ENCODE measurements around the gene COPG2.
A peak's percentile ranks its signal among the peaks of the same experiment; 100 is the strongest.

COPG2 gene

GRCh38 chr7:130486954-130487436 is 181.6 kb downstream of the COPG2 start:
- H3K4me3 Mint-ChIP-seq = peak overlapping the region; percentile 75
- peak overlapping the region; percentile 46 for H3K27ac Mint-ChIP-seq
- peaks cover 37% of the 10 kb centered on the region for H3K4me1 Mint-ChIP-seq
- H3K36me3 Mint-ChIP-seq = no peaks in the 10 kb centered on the region
- no peaks in the 10 kb centered on the region for H3K9me3 Mint-ChIP-seq
- DNase-seq (ENCODE audit: low spot score in 2 of 2) (peak in 1 of 2 donors; percentile 26), ATAC-seq (no peak)

- H3K27ac Mint-ChIP-seq = peak overlapping the region; percentile 46
- H3K4me3 Mint-ChIP-seq = peak overlapping the region; percentile 75
- H3K4me1 Mint-ChIP-seq = peaks cover 33% of the 10 kb centered on the region
- DNase-seq (ENCODE audit: low spot score in 2 of 2) (peak; percentile 31 to 64), ATAC-seq (peak; percentile 78)
- H3K36me3 Mint-ChIP-seq = no peaks in the 10 kb centered on the region
- no peaks in the 10 kb centered on the region for H3K9me3 Mint-ChIP-seq
These were observed 182.2 kb downstream of the COPG2 start for GRCh38 chr7:130486114-130486953.

- H3K9me3 Mint-ChIP-seq = no peaks in the 10 kb centered on the region
- DNase-seq (ENCODE audit: low spot score in 2 of 2) = peak in 1 of 2 donors; percentile 40
- no peak for ATAC-seq
- peak overlapping the region; percentile 75 for H3K4me3 Mint-ChIP-seq
- H3K4me1 Mint-ChIP-seq = peaks cover 28% of the 10 kb centered on the region
- peak overlapping the region; percentile 46 for H3K27ac Mint-ChIP-seq
- no peaks in the 10 kb centered on the region for H3K36me3 Mint-ChIP-seq
These were observed 182.8 kb downstream of the COPG2 start for GRCh38 chr7:130485734-130486113.

GRCh38 chr7:130483031-130483430 is 185.5 kb downstream of the COPG2 start:
- no peaks in the 10 kb centered on the region for H3K36me3 Mint-ChIP-seq
- no peak overlapping the region for H3K4me3 Mint-ChIP-seq
- H3K27ac Mint-ChIP-seq = no peak overlapping the region
- H3K9me3 Mint-ChIP-seq = no peaks in the 10 kb centered on the region
- ATAC-seq = no peak
- no peak for DNase-seq (ENCODE audit: low spot score in 2 of 2)
- H3K4me1 Mint-ChIP-seq = peaks cover 28% of the 10 kb centered on the region

GRCh38 chr7:130481898-130482297 is 186.7 kb downstream of the COPG2 start:
- peaks cover 24% of the 10 kb centered on the region for H3K4me1 Mint-ChIP-seq
- no peaks in the 10 kb centered on the region for H3K9me3 Mint-ChIP-seq
- H3K4me3 Mint-ChIP-seq = no peak overlapping the region
- ATAC-seq (no peak), DNase-seq (ENCODE audit: low spot score in 2 of 2) (no peak)
- no peaks in the 10 kb centered on the region for H3K36me3 Mint-ChIP-seq
- no peak overlapping the region for H3K27ac Mint-ChIP-seq

GRCh38 chr7:130479716-130480400 is 188.7 kb downstream of the COPG2 start:
- no peak for ATAC-seq
- H3K9me3 Mint-ChIP-seq = no peaks in the 10 kb centered on the region
- no peaks in the 10 kb centered on the region for H3K36me3 Mint-ChIP-seq
- H3K27ac Mint-ChIP-seq = no peak overlapping the region
- H3K4me1 Mint-ChIP-seq = peaks cover 4% of the 10 kb centered on the region
- no peak overlapping the region for H3K4me3 Mint-ChIP-seq
- no peak for DNase-seq (ENCODE audit: low spot score in 2 of 2)

GRCh38 chr7:130478991-130479390 is 189.6 kb downstream of the COPG2 start:
- H3K4me3 Mint-ChIP-seq = no peak overlapping the region
- ATAC-seq (no peak), DNase-seq (ENCODE audit: low spot score in 2 of 2) (no peak)
- H3K4me1 Mint-ChIP-seq = no peaks in the 10 kb centered on the region
- no peaks in the 10 kb centered on the region for H3K36me3 Mint-ChIP-seq
- H3K27ac Mint-ChIP-seq = no peak overlapping the region
- no peaks in the 10 kb centered on the region for H3K9me3 Mint-ChIP-seq

- H3K36me3 Mint-ChIP-seq = no peaks in the 10 kb centered on the region
- no peak overlapping the region for H3K4me3 Mint-ChIP-seq
These were observed 192.0 kb downstream of the COPG2 start for GRCh38 chr7:130476297-130477150.

GRCh38 chr7:130475776-130476175 is 192.8 kb downstream of the COPG2 start:
- Mint-ChIP-seq H3K4me3 (no peak overlapping the region), H3K4me1 (no peaks in the 10 kb centered on the region), H3K27ac (no peak overlapping the region), H3K9me3 (no peaks in the 10 kb centered on the region), H3K36me3 (no peaks in the 10 kb centered on the region)
- ATAC-seq = no peak
- no peak for DNase-seq (ENCODE audit: low spot score in 2 of 2)

More at GRCh38 chr7:130476297-130477150, 192.0 kb downstream of the COPG2 start:
- DNase-seq (ENCODE audit: low spot score in 2 of 2) (no peak), ATAC-seq (no peak)
- Mint-ChIP-seq H3K4me1 (no peaks in the 10 kb centered on the region), H3K27ac (no peak overlapping the region), H3K9me3 (no peaks in the 10 kb centered on the region)

- Mint-ChIP-seq H3K4me1 (no peaks in the 10 kb centered on the region), H3K4me3 (no peak overlapping the region), H3K36me3 (no peaks in the 10 kb centered on the region), H3K27ac (no peak overlapping the region), H3K9me3 (no peaks in the 10 kb centered on the region)
- ATAC-seq (no peak), DNase-seq (ENCODE audit: low spot score in 2 of 2) (no peak)
These were observed 194.7 kb downstream of the COPG2 start for GRCh38 chr7:130473876-130474275.

- no peaks in the 10 kb centered on the region for H3K4me1 Mint-ChIP-seq
- DNase-seq (ENCODE audit: low spot score in 2 of 2) = no peak
These were observed 195.3 kb downstream of the COPG2 start for GRCh38 chr7:130473289-130473688.

GRCh38 chr7:130471974-130472373 is 196.6 kb downstream of the COPG2 start:
- Mint-ChIP-seq H3K4me1 (no peaks in the 10 kb centered on the region), H3K36me3 (no peaks in the 10 kb centered on the region), H3K27ac (no peak overlapping the region), H3K4me3 (no peak overlapping the region), H3K9me3 (no peaks in the 10 kb centered on the region)
- DNase-seq (ENCODE audit: low spot score in 2 of 2) (no peak), ATAC-seq (no peak)

More at GRCh38 chr7:130473289-130473688, 195.3 kb downstream of the COPG2 start:
- Mint-ChIP-seq H3K9me3 (no peaks in the 10 kb centered on the region), H3K4me3 (no peak overlapping the region), H3K27ac (no peak overlapping the region), H3K36me3 (no peaks in the 10 kb centered on the region)
- ATAC-seq = no peak

- H3K9me3 Mint-ChIP-seq = no peaks in the 10 kb centered on the region
- H3K4me1 Mint-ChIP-seq = no peaks in the 10 kb centered on the region
- H3K4me3 Mint-ChIP-seq = no peak overlapping the region
- H3K36me3 Mint-ChIP-seq = no peaks in the 10 kb centered on the region
- no peak for DNase-seq (ENCODE audit: low spot score in 2 of 2)
- no peak for ATAC-seq
- no peak overlapping the region for H3K27ac Mint-ChIP-seq
These were observed 199.9 kb downstream of the COPG2 start for GRCh38 chr7:130468612-130469011.

- Mint-ChIP-seq H3K36me3 (no peaks in the 10 kb centered on the region), H3K9me3 (peaks cover 2% of the 10 kb centered on the region), H3K4me1 (no peaks in the 10 kb centered on the region), H3K27ac (no peak overlapping the region), H3K4me3 (no peak overlapping the region)
- DNase-seq (ENCODE audit: low spot score in 2 of 2) = no peak
- no peak for ATAC-seq
These were observed 204.8 kb downstream of the COPG2 start for GRCh38 chr7:130463553-130464434.
